ENCODE data around the gene LMF1.

DNA sequence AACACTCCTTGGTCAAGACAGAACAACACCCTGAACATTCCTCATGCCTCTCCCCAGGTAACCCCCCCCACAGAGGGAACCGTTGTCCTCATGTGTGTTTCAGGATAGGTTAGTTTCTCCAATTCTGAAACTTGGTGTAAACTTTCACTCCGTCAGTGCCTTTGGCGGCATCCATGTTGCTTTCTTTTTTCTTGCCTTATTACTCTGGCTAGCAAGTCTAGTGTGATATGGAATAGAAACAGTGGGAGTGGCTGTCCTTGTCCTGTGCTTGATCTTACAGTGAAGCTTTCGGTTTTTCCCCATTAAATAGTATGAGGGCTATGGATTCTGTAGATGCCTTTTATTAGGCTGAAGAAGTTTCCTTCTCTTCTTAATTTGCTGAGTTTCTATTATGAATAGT is 134.6 kb downstream of the LMF1 start:
- no peak for TF ChIP-seq CTCF (conservative IDR thresholded peaks at IDR 0.05 in 1 of 2, IDR thresholded peaks at IDR 0.05 in 1 of 2; ENCODE audit: extremely low read depth in 1 of 2, insufficient read depth in 1 of 2, low read depth in 1 of 2, low read length in 2 of 2)
- no peak for TF ChIP-seq EZH2 (IDR thresholded peaks at IDR 0.05; ENCODE audit: borderline replicate concordance, low read length)

All from mammary epithelial cell (primary cell).